GM18498 (cell line): ENCODE results near the gene ZC3H18.

Experiments
- ATAC-seq: cut with Tn5 transposase; IDR thresholded peaks from one replicate; pipeline ENCODE4 v1.9.1; 2021; ENCODE audit warnings: mild to moderate bottlenecking, moderate library complexity; ENCODE audit not compliant: unreplicated experiment

ZC3H18 gene

GRCh38 chr16:88578446-88579313 lies 8.5 kb downstream of the ZC3H18 start:
- ATAC-seq, result no peak

- no peak for ATAC-seq
These were observed 10.2 kb downstream of the ZC3H18 start for GRCh38 chr16:88580371-88580770.

GRCh38 chr16:88581033-88581432 lies 10.8 kb downstream of the ZC3H18 start:
- ATAC-seq, result no peak

GRCh38 chr16:88582912-88583575 lies 12.8 kb downstream of the ZC3H18 start:
- ATAC-seq, result no peak

GRCh38 chr16:88584676-88585075 lies 14.5 kb downstream of the ZC3H18 start:
- ATAC-seq, result no peak

- no peak for ATAC-seq
These were observed 15.1 kb downstream of the ZC3H18 start for GRCh38 chr16:88585269-88585668.

GRCh38 chr16:88585927-88586581 lies 15.9 kb downstream of the ZC3H18 start:
- no peak for ATAC-seq

- no peak for ATAC-seq
These were observed 17.9 kb downstream of the ZC3H18 start for GRCh38 chr16:88588148-88588547.

- ATAC-seq, result no peak
These were observed 18.6 kb downstream of the ZC3H18 start for GRCh38 chr16:88588754-88589153.

GRCh38 chr16:88589441-88589840 lies 19.2 kb downstream of the ZC3H18 start:
- ATAC-seq, result no peak

- ATAC-seq, result no peak
These were observed 21.4 kb downstream of the ZC3H18 start for GRCh38 chr16:88591577-88592021.

- ATAC-seq, result no peak
These were observed 22.9 kb downstream of the ZC3H18 start for GRCh38 chr16:88593061-88593460.

GRCh38 chr16:88593489-88593888 lies 23.3 kb downstream of the ZC3H18 start:
- no peak for ATAC-seq

GRCh38 chr16:88593910-88594309 lies 23.7 kb downstream of the ZC3H18 start:
- ATAC-seq, result no peak

- ATAC-seq, result no peak
These were observed 24.9 kb downstream of the ZC3H18 start for GRCh38 chr16:88595101-88595500.

GRCh38 chr16:88595921-88596320 lies 25.7 kb downstream of the ZC3H18 start:
- ATAC-seq, result no peak

GRCh38 chr16:88596483-88596882 lies 26.3 kb downstream of the ZC3H18 start:
- no peak for ATAC-seq

- no peak for ATAC-seq
These were observed 27.8 kb downstream of the ZC3H18 start for GRCh38 chr16:88597856-88598491.

- ATAC-seq, result no peak
These were observed 29.0 kb downstream of the ZC3H18 start for GRCh38 chr16:88599092-88599733.

- ATAC-seq, result no peak
These were observed 29.8 kb downstream of the ZC3H18 start for GRCh38 chr16:88599825-88600538.
